Stimulated activated CD8-positive, alpha-beta memory T cell treated with anti-CD3 and anti-CD28 coated beads, Interleukin-7, amount 100 ng/mL, for 1 hour (primary cell): ENCODE data around the gene ARID4B.
"Not testable (repeated sequence)": the region's sequence is repeated elsewhere in the genome, so short reads cannot be mapped to it uniquely, and the experiment has no call there.

Experiments
- DNase-seq, 2 donors: peaks; one replicate each; pipeline ENCODE4 v3.0.0-alpha.2; 2020; ENCODE audit warnings: low read depth in 2 of 2

The ARID4B gene

DNA sequence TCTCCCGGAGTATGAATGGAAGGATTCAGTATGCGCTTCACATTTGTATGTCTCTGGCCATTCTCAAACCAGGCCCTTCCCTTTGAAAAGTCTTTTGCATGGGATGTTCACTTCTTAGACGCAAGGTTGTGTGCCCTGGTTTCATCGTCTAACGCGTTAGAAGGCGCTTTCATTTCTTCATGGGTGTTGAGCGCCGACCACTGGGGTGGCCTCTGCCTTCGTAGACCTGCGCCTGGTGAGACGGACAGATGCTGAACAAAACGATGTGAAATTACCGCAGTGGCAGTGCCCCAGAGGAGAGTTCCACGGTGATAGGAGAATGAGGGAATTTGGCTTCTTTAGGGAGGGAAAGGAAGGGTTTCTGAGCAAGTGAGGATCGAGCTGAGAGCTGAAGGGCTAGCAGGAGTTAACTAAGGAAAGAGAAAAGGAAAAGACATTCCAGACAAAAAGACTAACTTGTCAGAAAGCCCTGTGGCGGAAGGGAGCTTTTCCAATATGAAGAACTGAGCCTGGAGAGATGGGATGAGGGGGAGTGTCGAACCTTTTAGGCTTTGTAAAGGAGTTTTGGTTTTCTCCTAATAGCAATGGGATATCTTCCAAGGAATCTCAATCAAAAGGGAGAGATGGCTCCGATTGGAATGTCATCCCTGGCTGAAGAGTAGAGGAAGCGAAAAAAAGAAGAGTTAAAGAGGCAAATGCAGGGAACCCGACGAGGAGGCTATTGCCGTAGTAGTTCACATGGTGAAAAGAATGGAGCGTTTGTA is 1.3 kb upstream of the ARID4B start:
- DNase-seq = peak in 1 of 2 donors; percentile 28

DNA sequence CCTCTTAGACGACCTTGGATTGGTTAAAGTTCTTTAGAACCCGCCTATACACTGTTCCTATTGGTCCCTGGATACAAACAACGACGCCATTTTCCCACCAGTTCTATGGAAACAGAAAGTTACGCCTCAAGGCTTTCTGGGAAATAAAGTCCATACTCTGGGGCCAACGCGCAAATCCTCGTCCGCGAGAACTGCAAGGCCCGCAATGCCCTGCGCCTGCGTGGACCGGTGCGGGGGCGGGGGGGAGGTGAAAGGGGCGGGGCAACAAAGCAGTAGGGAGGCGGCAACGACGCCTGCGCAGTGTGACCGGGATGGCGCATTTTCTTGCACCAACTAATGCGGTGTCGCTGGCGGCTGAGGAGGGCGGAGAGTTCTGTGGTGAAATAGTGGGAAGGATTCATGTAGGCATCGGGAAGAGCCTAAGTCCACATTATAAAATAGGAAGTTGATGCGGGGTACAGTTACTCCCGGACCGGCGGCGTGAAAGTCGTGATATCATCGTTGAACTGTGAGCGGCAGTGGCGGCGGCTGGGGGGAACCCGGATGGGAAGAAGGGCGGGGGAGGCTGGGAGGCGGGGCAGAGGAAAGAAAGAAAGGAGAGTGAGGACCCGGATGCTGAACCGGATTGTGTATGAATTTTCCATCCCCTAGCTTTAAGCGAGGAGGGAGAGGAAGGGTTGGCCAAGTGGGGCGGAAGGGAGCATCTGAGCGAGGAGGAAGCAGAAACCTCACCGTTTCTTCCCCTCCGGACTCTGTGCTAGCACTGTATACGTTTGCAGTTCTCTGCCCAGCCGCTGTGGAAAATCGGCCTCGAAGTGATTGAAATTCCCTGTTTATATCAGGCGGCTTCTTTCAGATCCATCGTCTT is 526 bp upstream of the ARID4B start, which contains the start of gene GGPS1:
TSS of gene GGPS1 (plus strand) at position 300 of the 868 bp plus-strand sequence. CDS start 6,695 bp downstream, outside the sequence.
- peak; percentile 96 to 100 for DNase-seq

DNA sequence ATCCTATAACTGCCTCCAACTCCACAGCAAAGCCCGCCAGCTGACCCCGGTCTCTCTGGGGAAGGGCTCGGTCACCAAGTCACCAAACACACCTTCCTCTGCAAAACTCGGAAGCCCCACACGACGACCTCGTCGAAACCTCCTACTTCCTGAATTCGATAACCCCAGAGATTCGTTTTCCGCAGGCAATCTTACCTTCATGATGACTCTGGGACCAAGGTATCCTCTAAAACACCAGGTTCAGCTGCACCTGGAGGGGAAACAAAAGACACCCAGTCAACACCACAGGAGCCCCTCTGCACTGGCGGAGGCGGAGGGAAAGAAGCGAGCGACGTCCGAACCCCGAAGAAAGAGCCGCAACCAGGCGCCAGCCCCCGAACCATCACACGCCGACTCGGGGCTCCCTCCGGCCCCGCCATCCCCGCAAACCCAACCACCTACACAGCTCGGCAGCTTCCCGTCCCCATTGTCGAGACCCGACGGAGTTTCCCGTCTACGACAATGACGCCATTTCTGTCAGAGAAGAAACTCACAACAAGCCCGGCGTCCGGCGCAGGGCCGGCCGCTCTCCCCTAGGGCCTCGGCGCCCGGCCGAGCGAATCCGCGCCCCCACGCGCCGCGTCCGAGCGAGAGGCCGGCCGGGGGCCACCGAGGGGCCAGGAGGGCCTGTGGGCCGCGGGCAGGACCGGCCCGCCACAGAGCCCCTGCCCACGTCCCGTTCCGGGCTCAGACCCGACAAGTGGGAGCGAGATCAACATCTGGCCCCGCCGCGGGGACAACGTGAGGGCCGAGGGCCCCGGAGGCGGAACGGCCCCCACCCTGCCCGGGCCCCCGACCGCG is 1.0 kb downstream of the ARID4B start:
- DNase-seq = peak in 1 of 2 donors; percentile 25

DNA sequence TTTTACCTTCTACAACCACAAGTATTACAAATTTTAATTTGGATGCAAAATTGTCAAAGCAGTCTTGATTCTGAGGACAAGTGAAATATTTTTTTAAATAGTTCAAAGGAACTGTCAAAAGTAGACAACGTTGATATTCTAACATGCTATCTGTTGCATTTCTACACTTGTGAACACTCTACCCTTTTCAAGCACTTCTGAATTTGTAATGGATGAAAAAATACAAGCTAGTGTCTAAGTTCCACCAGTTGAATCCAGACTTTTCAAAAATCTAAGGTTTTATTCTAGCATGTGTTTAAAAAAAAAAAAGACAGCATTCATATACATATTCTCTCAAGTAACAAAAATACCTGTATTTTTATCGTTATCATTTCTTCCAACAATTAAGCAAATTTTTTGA is 2.1 kb downstream of the ARID4B start:
- no peak for DNase-seq

DNA sequence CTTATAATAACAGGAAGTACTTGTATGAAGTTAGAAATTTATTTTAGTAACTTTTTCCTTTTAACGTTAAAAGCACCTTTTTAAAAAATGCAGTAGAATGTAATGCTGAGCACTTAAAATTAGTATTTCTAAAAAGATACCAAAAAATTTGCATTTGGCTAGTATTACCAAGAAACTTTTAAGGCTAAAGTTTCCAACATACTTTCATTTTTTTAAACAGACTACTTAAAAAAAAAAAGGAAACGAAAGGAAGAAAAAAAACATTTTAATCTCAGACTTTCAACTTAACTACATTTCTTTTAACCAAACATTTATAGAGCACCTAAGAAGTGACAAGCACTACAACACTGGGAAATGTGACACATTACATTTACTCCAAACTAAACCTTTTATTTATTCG is 2.8 kb downstream of the ARID4B start:
- DNase-seq = no peak

DNA sequence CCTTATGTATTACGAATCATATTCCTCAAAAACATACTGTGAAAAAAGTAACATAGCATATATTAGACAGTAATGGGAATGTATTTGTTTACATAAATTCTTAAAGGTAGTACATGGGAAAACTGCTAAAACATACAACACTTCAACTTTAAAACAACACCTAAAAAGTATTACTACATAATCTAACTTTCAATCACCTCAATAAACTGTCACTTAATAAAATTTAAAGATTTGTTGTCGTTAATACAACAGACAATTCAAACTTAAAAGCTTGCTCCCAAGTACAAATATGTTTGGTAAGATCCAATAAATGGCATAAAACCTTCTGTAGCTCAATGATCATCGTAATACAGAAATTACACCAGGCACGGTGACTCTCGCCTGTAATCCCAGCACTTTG is 3.7 kb downstream of the ARID4B start:
- no peak for DNase-seq

DNA sequence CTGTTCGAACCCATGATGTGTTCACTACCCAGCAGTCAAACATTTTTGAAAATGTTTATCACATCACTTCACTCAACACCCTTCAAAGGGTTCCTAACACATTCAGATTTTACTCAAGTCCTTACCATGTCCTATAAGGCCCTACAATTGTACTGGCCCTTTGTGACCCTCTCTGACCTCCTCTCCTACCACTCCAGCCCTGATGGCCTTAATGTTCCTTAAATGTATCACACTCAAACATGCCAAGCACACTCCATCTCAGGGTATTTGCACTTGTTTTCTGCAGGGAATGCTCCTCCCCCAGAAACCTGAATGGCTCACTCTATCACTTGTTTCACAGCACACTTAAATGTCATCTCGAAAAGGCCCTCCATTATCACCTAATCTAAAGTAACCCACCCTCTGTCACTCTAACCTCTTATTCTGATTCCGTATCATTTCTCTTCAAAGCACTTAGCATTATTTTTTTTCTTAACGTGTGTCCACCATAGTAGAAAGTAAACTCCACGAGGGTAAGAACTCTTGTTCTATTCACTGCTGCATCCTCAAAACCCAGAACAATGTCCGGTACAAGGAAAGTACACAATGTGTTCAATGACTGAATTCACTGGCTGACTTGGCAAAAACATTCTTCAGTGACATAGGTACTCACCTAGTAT is 7.3 kb downstream of the ARID4B start:
- no peak for DNase-seq

DNA sequence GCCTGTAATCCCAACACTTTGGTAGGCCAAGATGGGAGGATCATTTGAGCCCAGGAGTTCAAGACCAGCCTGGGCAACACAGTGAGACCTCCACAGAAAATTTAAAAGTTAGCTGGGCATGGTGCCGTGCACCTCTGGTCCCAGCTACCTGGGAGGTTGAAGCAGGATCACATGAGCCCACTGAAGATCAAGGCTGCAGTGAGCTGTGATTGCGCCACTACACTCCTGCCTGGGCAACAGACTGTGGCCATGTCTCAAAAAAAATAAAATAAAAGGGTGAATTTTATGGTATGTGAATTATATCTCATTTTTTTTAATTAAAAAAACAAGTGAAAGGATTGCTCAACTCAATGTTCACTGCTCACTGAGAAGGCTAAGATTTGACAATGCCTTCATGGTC is 8.7 kb downstream of the ARID4B start:
- no peak for DNase-seq

DNA sequence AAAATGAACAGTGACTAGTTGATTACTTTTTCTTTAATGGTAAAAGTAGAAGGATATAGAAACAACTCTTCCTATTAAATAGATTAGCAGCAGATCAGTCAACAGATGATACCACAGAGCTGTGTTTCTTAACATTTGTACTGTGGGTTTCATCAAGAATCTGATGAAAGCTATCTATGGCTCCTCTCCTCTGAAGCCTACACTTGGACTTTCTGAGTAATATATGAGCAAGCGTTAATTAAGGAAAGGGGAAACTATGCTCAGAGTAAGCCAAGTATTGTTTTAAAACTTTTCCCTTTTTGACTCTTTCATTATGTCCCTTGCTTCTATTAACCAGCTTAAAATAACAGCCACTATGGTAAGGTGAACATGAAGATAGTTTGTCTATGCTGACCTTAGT is 10.8 kb downstream of the ARID4B start:
- no peak for DNase-seq

DNA sequence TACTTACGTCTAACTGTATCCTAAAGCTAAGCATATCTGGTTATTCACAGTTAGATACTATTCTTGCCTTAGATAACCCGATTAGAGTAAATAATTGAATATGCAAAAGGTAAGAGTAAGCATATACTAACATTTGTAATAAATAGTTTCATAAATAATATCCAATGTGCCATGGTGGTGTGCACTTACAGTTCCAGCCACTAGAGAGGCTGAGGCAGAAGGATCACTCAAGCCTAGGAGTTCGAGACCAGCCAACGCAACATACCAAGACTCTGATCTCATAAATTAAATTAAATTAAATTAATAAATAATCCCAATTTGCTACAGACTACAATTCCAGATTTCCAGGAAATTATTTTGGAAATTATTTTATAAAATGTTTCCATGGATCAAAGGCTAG is 12.2 kb downstream of the ARID4B start:
- no peak for DNase-seq

DNA sequence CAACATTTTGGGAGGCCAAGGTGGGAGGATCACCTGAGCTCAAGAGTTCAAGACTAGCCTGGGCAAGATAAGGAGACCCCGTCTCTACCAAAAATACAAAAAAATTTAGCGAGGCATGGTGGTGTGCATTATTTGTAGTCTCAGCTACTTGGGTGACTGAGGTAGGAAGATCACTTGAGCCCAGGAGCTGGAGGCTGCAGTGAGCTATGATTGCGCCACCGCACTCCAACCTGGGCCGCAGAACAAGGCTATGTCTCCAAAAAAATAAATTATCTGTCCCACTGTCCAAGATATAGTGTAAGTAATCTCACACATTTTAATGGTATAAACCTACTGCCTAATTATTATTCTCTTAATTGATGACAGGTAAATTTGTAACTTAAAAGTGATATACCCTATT is 12.8 kb downstream of the ARID4B start:
- DNase-seq = no peak

DNA sequence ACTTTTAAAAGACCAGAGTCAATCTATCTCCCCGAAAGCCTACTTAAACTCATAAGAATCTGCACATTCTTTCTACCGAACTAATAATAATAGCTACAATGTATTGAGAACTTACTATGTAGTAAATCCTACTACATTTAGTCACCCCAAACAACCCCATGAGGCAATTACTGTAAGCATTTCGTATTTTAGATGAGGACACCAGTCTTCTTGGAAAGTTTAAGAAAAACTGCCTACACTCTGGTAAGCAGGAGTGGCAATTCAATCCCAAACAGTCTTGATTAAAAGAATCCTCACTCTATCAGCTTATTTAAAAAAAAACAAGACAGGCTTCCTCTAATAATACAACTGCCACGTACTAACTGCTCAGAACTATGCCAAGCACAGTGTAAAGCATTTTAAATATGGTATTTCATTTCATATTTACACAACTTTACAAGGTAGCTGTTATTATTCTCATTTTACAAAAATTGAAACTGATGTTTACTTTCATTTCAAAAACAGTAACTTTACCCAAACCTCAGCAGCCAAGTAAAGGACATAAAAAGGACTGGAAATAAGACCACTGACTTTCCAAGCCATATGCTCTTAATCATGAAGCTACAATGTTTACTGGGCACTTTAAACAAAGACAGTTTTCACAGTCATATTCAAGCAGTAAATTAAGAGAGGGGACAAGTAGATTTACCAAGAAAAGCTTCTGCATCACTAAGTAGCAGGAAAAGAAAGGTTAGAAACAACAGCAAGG is 13.9 kb downstream of the ARID4B start:
- no peak for DNase-seq

DNA sequence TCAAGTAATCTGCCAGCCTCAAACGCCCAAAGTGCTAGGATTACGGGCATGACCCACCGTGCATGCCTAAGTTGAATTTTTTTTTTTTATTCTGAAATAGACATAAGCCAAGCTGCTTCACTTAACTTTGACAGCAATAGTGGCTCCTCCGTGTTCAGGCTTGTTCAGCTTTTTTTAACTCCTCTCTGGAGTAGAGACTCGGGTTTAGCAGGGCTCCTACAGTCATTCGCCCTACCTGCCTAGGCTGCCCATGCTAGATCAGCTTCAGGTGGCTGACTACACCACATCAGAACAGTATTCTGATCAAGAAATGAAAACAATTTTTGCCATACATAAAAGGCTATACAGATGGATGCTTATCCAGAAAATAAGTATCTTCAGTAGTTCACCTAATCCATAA is 14.7 kb downstream of the ARID4B start:
- no peak for DNase-seq

DNA sequence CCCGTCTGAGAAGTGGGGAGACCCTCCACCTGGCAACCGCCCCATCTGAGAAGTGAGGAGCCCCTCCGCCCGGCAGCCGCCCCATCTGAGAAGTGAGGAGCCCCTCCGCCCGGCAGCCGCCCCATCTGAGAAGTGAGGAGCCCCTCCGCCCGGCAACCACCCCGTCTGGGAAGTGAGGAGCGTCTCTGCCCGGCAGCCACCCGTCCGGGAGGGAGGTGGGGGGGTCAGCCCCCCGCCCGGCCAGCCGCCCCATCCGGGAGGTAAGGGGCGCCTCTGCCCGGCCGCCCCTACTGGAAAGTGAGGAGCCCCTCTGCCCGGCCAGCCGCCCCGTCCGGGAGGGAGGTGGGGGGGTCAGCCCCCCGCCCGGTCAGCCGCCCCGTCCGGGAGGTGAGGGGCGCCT is 18.8 kb downstream of the ARID4B start:
- DNase-seq = not testable (repeated sequence)

DNA sequence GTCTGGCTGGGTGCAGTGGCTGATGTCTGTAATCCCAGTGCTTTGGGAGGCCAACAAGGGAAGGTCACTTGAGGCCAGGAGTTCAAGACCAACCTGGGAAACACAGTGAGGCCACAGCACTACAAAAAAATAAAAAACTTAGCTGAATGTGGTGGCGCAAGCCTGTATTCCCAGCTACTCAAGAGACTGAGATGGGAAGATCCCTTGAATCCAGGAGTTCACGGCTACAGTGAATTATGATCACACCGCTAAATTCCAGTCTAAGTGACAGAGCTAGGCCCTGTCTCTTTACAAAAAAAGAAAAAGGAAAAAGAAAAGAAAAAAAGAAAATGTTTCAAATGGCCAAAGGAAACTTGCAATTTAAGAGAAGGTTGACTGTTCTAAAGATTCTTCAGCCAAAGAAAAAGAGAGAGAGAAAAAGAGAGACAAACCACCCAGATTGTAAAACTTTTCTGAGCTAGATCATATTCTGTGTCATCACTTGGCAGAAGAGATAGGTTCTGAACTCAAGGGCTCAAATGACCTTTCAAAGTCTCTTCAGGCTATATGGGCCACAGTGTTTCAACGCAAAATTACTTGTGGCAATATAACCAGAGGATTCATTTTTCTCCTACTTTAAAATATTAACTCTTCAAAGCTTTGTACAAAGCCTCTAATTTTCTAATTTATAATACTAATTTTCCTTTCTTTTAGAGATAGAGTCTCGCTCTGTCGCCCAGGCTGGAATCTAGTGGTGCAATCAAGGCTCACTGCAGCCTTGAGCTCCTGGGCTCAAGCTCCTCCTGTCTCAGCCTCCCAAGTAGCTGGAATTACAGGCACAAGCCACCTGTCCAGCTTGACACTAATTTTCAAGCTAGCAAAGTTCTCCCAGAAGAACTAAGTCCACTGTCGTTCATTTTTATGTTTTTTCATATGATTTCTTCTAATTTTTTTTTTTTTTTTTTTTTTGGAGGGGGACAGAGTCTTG is 20.5 kb downstream of the ARID4B start:
- no peak for DNase-seq

DNA sequence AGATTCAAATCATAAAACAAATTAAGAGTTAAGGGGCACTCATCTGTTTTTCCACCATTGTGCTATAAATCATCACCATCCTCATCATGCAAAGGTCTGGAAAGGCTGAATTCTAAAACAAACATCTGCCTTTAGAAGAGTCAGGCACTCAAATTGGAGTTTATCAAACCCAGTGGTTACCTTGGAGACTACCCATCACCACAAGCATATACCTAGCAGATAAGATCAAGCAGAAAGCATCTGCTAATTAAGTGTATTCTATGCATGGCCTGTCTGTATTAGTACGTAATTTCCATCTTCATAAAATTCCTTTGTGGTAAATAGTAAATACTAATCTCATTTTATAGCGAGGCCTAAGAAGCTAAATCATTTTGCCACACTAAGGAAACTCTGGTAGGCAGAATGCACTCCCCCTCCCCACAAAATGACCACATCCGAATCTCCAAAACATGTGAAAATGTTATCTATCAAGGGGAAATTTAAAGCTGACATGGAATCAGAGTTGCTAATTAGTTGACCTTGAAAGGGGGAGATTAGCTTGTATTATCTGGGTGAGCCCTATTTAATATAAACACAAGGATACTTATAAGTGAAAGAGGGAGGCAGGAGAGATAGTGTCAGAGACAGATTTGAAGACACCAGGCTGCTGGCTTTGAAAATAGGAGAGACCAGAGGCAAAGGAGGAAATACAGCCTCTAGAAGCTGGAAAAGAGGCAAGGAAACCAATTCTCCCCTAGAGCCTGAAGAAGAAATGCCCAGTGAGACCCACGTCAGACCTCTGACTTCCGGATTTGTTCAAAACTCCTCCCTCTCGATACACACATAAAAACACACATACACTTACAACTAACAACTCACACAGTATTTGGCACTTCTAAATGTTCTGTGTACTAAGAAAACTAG is 23.2 kb downstream of the ARID4B start:
- DNase-seq = no peak

DNA sequence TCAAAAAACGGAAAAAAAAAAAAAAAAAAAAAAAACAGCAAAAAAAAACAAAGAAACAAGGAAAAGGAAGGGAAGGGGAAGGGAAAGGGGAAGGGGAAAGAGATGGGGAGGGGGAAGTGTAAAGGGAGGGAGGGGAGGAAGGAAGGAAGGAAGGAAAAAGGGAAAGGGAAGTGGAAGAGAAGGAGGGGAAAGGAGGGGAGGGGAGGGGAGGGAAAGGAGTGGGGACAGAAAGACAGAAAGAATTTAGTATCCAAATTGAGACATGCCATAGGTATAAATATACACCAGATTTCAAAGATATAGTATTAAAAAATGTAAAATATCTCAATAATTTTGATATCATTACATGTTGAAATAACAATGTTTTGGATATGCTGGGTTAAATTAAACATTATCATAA is 25.8 kb downstream of the ARID4B start:
- DNase-seq = no peak

DNA sequence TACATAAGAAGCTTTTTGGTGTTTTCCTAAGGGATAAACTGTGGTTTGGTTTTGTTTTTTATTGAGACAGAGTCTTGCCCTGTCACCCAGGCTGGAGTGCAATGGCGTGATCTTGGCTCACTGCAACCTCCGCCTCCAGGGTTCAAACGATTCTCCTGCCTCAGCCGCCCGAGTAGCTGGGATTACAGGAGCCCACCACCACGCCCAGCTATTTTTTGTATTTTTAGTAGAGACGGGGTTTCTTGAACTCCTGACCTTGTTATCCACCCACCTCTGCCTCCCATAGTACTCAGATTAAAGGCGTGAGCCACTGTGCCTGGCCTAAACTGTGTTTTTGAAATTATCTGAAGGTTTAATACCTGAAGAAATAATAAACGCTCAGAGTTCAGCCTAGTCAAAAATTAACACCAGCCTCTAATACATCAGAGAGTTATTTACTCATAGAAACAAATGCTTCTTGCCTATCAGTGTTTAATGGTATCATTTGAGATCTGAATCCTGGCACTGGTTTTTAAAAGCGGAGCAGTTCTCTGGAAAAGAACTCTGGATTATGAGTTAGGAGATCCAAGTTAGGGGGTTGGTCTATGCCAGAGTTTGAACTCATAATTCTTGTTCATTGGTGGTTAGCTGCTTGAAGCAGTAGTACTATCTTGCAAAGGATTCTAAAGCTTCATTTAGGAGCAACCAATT is 28.7 kb downstream of the ARID4B start:
- no peak for DNase-seq
